ENCODE measurements around the gene TRIM17. TPM values are rescaled to one million over a fixed set of nuclear protein-coding genes. Genes with fewer than 3 reads are reported as not detected.

Gene TRIM17
- total RNA-seq, 1 donor from 2014 or later: 2.9 TPM

DNA sequence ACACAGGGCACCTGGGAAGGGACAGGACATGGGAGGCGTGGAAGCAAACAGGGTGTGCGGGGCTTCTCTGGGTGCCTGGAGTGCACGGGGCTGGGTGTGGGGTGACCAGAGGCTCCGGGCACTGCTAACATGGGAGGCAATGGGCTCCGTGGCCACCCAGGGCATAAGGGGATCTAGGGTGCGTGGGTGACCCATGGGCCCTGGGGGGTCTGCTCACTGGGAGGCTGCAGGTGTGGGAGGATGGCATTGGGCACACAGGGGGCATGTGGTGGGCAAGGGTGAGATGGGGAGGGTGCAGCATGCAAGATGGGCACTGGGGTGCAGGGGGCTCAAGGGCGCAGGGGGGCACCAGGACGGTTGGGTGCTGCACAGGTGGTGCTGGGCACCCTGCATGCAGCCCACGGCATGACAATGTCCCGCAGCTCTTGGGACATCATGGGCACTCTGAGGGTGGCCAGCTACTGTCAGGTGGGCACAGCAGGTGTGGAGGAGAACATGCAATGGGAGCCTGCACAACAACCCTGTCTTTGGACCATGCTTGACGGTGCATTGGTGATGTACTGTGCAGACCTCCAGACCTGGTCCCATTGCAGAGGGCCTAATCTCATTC, 25.1 kb downstream of the TRIM17 start:
- TF ChIP-seq EZH2 (IDR thresholded peaks at IDR 0.05) (no peak), EZH2phosphoT487 (IDR thresholded peaks at IDR 0.05) (no peak)
- TF ChIP-seq, protein P1, sequence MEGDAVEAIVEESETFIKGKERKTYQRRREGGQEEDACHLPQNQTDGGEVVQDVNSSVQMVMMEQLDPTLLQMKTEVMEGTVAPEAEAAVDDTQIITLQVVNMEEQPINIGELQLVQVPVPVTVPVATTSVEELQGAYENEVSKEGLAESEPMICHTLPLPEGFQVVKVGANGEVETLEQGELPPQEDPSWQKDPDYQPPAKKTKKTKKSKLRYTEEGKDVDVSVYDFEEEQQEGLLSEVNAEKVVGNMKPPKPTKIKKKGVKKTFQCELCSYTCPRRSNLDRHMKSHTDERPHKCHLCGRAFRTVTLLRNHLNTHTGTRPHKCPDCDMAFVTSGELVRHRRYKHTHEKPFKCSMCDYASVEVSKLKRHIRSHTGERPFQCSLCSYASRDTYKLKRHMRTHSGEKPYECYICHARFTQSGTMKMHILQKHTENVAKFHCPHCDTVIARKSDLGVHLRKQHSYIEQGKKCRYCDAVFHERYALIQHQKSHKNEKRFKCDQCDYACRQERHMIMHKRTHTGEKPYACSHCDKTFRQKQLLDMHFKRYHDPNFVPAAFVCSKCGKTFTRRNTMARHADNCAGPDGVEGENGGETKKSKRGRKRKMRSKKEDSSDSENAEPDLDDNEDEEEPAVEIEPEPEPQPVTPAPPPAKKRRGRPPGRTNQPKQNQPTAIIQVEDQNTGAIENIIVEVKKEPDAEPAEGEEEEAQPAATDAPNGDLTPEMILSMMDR (IDR thresholded peaks at IDR 0.05): no peak
- H3K4me3 ChIP-seq: no peak overlapping the region
- Mint-ChIP-seq H3K4me1 (peaks cover 4% of the 10 kb centered on the region), H3K9me3 (no peaks in the 10 kb centered on the region), H3K4me3 (no peak overlapping the region), H3K27ac (no peak overlapping the region), H3K36me3 (peaks cover 11% of the 10 kb centered on the region), H3K27me3 (ENCODE audit: insufficient read depth, low read depth) (no peaks in the 10 kb centered on the region)
- H3K27me3 ChIP-seq: no peaks in the 10 kb centered on the region
- H3K4me2 ChIP-seq: no peak overlapping the region
- H2AFZ ChIP-seq (replicated peaks): no peak overlapping the region
- H4K20me1 ChIP-seq (ENCODE audit: low read depth): peaks cover 20% of the 10 kb centered on the region
- no peaks in the 10 kb centered on the region for H3K79me2 ChIP-seq (ENCODE audit: low read depth)
- H3F3A ChIP-seq (ENCODE audit: low read depth): peaks cover 4% of the 10 kb centered on the region
- no peak overlapping the region for H3K9ac ChIP-seq
- H3K27ac ChIP-seq: no peak overlapping the region
- no peaks in the 10 kb centered on the region for H3K36me3 ChIP-seq
- H3K9me3 ChIP-seq (ENCODE audit: low read depth): no peaks in the 10 kb centered on the region
- DNase-seq (ENCODE audit: low spot score): no peak
- no peaks in the 10 kb centered on the region for H3K4me1 ChIP-seq

DNA sequence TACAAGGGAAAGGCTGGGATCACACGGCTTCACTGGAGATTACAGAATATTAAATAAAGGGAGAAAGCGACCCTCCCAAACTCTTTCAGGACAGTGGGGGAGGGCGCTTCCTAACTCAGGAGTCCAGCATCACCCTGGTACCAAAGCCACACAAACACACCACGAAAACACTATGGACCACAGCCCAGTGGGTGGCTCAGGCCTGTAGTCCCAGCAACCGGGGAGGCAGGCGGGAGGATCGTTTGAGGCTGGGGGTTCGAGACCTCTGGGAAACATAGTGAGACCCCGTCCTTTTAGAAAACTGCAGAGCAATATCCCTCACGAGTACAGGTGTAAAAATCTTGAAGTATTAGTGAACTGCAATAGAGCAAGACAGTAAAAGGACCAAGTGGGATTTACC, 26.0 kb downstream of the TRIM17 start:
- no peak for TF ChIP-seq EZH2 (IDR thresholded peaks at IDR 0.05)
- TF ChIP-seq, protein P1 (IDR thresholded peaks at IDR 0.05): no peak
- no peak for TF ChIP-seq EZH2phosphoT487 (IDR thresholded peaks at IDR 0.05)
- H3K9me3 Mint-ChIP-seq: no peaks in the 10 kb centered on the region
- Histone ChIP-seq H3K36me3 (no peaks in the 10 kb centered on the region), H3K4me3 (no peak overlapping the region), H3K27me3 (peaks cover 5% of the 10 kb centered on the region), H3K4me1 (no peaks in the 10 kb centered on the region), H3F3A (ENCODE audit: low read depth) (peaks cover 4% of the 10 kb centered on the region), H2AFZ (replicated peaks) (no peak overlapping the region), H3K4me2 (no peak overlapping the region), H3K9me3 (ENCODE audit: low read depth) (no peaks in the 10 kb centered on the region), H3K79me2 (ENCODE audit: low read depth) (no peaks in the 10 kb centered on the region), H3K9ac (no peak overlapping the region), H4K20me1 (ENCODE audit: low read depth) (peaks cover 20% of the 10 kb centered on the region), H3K27ac (no peak overlapping the region)
- no peak overlapping the region for H3K4me3 Mint-ChIP-seq
- DNase-seq (ENCODE audit: low spot score): no peak
- H3K27me3 Mint-ChIP-seq (ENCODE audit: insufficient read depth, low read depth): no peaks in the 10 kb centered on the region
- H3K27ac Mint-ChIP-seq: no peak overlapping the region
- peaks cover 4% of the 10 kb centered on the region for H3K4me1 Mint-ChIP-seq
- peaks cover 4% of the 10 kb centered on the region for H3K36me3 Mint-ChIP-seq

DNA sequence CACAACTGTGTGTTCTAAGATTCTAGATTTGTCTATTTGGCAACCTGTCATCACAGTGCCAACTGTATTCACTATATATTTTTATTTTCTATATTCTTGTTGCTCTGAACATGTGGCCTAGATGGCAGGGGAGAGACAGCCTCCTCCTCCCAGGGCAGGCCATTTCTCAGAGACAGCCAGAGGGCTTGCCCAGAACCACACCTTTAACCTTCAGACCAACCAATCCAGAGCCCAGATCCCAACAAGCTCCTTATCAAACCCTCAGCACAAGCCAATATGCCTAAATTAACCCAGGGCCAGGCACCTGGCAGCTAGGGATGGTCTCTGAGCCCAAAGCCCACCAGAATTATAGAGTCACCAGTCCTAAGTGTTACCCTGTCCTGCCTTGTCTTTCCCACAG, 29.3 kb downstream of the TRIM17 start:
- no peaks in the 10 kb centered on the region for H3K4me1 ChIP-seq
- H3K9me3 ChIP-seq (ENCODE audit: low read depth): no peaks in the 10 kb centered on the region
- H3K4me2 ChIP-seq: no peak overlapping the region
- Mint-ChIP-seq H3K4me1 (peaks cover 4% of the 10 kb centered on the region), H3K36me3 (no peaks in the 10 kb centered on the region), H3K4me3 (no peak overlapping the region), H3K9me3 (no peaks in the 10 kb centered on the region), H3K27ac (no peak overlapping the region), H3K27me3 (ENCODE audit: insufficient read depth, low read depth) (peaks cover 4% of the 10 kb centered on the region)
- H3F3A ChIP-seq (ENCODE audit: low read depth): no peaks in the 10 kb centered on the region
- TF ChIP-seq EZH2 (IDR thresholded peaks at IDR 0.05) (no peak), EZH2phosphoT487 (IDR thresholded peaks at IDR 0.05) (no peak)
- TF ChIP-seq, protein P1 (IDR thresholded peaks at IDR 0.05): no peak
- no peaks in the 10 kb centered on the region for H4K20me1 ChIP-seq (ENCODE audit: low read depth)
- H2AFZ ChIP-seq (replicated peaks): no peak overlapping the region
- H3K36me3 ChIP-seq: no peaks in the 10 kb centered on the region
- no peak for DNase-seq (ENCODE audit: low spot score)
- H3K79me2 ChIP-seq (ENCODE audit: low read depth): no peaks in the 10 kb centered on the region
- no peak overlapping the region for H3K4me3 ChIP-seq
- H3K9ac ChIP-seq: no peak overlapping the region
- H3K27me3 ChIP-seq: peaks cover 31% of the 10 kb centered on the region
- H3K27ac ChIP-seq: no peak overlapping the region
